C4-2B (cell line): ENCODE measurements around the gene MPEG1.

Source experiments
- ZFX ChIP-seq: fragments of 450-650 bp; IDR thresholded peaks from 2 replicates; pipeline ENCODE4 v1.6.1; 2017
- TF ChIP-seq, protein P1 (sequence below): fragments of 450-650 bp; conservative IDR thresholded peaks from 2 replicates; pipeline ENCODE4 v1.5.1; 2017; ENCODE audit warnings: mild to moderate bottlenecking

DNA sequence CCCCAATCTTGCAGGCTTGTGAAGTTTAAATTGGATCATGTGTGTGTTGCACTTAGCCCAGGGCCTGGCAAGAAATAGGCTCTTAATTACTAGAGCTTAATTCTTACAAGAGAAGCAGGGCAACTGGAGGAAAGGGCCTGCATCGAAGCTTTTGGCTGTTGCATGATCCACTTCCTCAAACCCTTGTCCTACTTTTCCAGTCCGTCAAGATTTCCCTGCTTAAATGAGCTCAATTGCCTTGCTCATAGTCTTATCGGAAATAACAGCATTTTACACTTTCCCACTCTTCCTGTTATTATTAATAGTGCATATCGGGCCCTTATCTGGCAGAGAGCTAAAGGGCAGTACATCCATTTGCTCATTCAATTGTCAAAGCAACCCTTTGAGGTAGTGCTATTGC lies 22.7 kb downstream of the MPEG1 start:
- TF ChIP-seq ZFX = no peak
- TF ChIP-seq, protein P1, sequence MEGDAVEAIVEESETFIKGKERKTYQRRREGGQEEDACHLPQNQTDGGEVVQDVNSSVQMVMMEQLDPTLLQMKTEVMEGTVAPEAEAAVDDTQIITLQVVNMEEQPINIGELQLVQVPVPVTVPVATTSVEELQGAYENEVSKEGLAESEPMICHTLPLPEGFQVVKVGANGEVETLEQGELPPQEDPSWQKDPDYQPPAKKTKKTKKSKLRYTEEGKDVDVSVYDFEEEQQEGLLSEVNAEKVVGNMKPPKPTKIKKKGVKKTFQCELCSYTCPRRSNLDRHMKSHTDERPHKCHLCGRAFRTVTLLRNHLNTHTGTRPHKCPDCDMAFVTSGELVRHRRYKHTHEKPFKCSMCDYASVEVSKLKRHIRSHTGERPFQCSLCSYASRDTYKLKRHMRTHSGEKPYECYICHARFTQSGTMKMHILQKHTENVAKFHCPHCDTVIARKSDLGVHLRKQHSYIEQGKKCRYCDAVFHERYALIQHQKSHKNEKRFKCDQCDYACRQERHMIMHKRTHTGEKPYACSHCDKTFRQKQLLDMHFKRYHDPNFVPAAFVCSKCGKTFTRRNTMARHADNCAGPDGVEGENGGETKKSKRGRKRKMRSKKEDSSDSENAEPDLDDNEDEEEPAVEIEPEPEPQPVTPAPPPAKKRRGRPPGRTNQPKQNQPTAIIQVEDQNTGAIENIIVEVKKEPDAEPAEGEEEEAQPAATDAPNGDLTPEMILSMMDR = no peak
